Liver (tissue), 7 donors: Measurements from ENCODE around the gene RMP24.

Experiments
- DNase-seq: peaks from one replicate; pipeline ENCODE4 v3.0.0-alpha.2; 2017; ENCODE audit warnings: low spot score
- H3K27ac ChIP-seq, 2 donors: one replicate each; pipeline ENCODE4 v1.7.0; 2013; ENCODE audit warnings: inconsistent platforms in 2 of 2, low read length in 2 of 2, control low read depth in 1 of 2, low read depth in 1 of 2, mild to moderate bottlenecking in 1 of 2
- H3K27me3 ChIP-seq, 4 donors: one replicate each; pipeline versions ENCODE4 v1.6.1 to v1.7.0; 2013; ENCODE audit warnings: low read length in 3 of 4, inconsistent platforms in 1 of 4, mild to moderate bottlenecking in 1 of 4, moderate library complexity in 1 of 4; ENCODE audit not compliant: control insufficient read depth in 4 of 4, insufficient read depth in 4 of 4
- H3K36me3 ChIP-seq, 4 donors: one replicate each; pipeline versions ENCODE4 v1.6.1 to v1.7.0; 2013; ENCODE audit warnings: low read length in 3 of 4, mild to moderate bottlenecking in 3 of 4, low read depth in 1 of 4, moderate library complexity in 1 of 4; ENCODE audit not compliant: control insufficient read depth in 4 of 4, insufficient read depth in 3 of 4
- H3K4me1 ChIP-seq, 4 donors: one replicate each; pipeline versions ENCODE4 v1.6.1 to v1.7.0; 2013; ENCODE audit warnings: low read length in 3 of 4, mild to moderate bottlenecking in 3 of 4, moderate library complexity in 1 of 4; ENCODE audit not compliant: control insufficient read depth in 4 of 4, insufficient read depth in 4 of 4
- H3K4me3 ChIP-seq, 3 donors: one replicate each; pipeline versions ENCODE4 v1.6.1 to v1.7.0; 2013; ENCODE audit warnings: low read length in 3 of 3, control low read depth in 1 of 3, low read depth in 1 of 3, mild to moderate bottlenecking in 1 of 3
- H3K9ac ChIP-seq, 2 donors: one replicate each; pipeline ENCODE4 v1.7.0; 2013; ENCODE audit warnings: low read length in 2 of 2, mild to moderate bottlenecking in 2 of 2, moderate library complexity in 2 of 2, control low read depth in 1 of 2, low read depth in 1 of 2
- H3K9me3 ChIP-seq, 4 donors: one replicate each; pipeline versions ENCODE4 v1.6.1 to v1.7.0; 2013; ENCODE audit warnings: low read length in 3 of 4; ENCODE audit not compliant: control insufficient read depth in 4 of 4
- ATF3 ChIP-seq: IDR thresholded peaks from 2 replicates; pipeline ENCODE4 v1.6.1; 2016; ENCODE audit warnings: antibody characterized with exemption
- EGR1 ChIP-seq, 2 donors: IDR thresholded peaks; 2 replicates each; pipeline ENCODE4 v1.6.1; 2016 to 2018; ENCODE audit warnings: antibody characterized with exemption in 2 of 2, low read depth in 2 of 2
- FOXA2 ChIP-seq: IDR thresholded peaks from 2 replicates; pipeline ENCODE4 v1.6.1; 2016; ENCODE audit warnings: antibody characterized with exemption
- GABPA ChIP-seq, 2 donors: IDR thresholded peaks in 1 of 2; conservative IDR thresholded peaks in 1 of 2; 2 replicates each; pipeline ENCODE4 v1.6.1; 2016; ENCODE audit warnings: antibody characterized with exemption in 2 of 2, mild to moderate bottlenecking in 1 of 2, moderate library complexity in 1 of 2
- HNF4A ChIP-seq, 2 donors: conservative IDR thresholded peaks; 2 replicates each; pipeline ENCODE4 v1.6.1; 2016; ENCODE audit warnings: antibody characterized with exemption in 2 of 2, mild to moderate bottlenecking in 2 of 2
- JUND ChIP-seq, 2 donors: IDR thresholded peaks; 2 replicates each; pipeline ENCODE4 v1.6.1; 2016; ENCODE audit warnings: antibody characterized with exemption in 2 of 2
- RXRA ChIP-seq, 2 donors: IDR thresholded peaks; 2 replicates each; pipeline ENCODE4 v1.6.1; 2017 to 2018; ENCODE audit warnings: antibody characterized with exemption in 2 of 2, mild to moderate bottlenecking in 1 of 2
- SP1 ChIP-seq: IDR thresholded peaks from 2 replicates; pipeline ENCODE4 v1.6.1; 2018; ENCODE audit warnings: antibody characterized with exemption, mild to moderate bottlenecking
- YY1 ChIP-seq: IDR thresholded peaks from 2 replicates; pipeline ENCODE4 v1.6.1; 2016; ENCODE audit warnings: antibody characterized with exemption, mild to moderate bottlenecking
- ZBTB33 ChIP-seq: IDR thresholded peaks from 2 replicates; pipeline ENCODE4 v1.6.1; 2016; ENCODE audit warnings: antibody characterized with exemption
- WGBS: extraction: QIAGEN DNeasy Blood & Tissue Kit; methylation state at CpG from one replicate; pipeline ENCODE4 v1.1.7; 2013; 5-methylcytosine and 5-hydroxymethylcytosine counted together
- donor health status: healthy.
- donor health status: healthy.
- donor health status: healthy.
- donor health status: healthy.

RMP24 gene

GRCh38 chr18:35968278-35968880 lies 4.1 kb upstream of the RMP24 start (continued):
- TF ChIP-seq ZBTB33: no peak
- no peak for TF ChIP-seq ATF3
- TF ChIP-seq JUND (IDR thresholded peaks at IDR 0.05): no peak
- no peak for TF ChIP-seq YY1

GRCh38 chr18:35969676-35970075 lies 2.8 kb upstream of the RMP24 start:
- no peak overlapping the region for H3K4me3 ChIP-seq
- peaks cover 5 to 23% (median 11%) of the 10 kb centered on the region in 4 donors for H3K4me1 ChIP-seq

GRCh38 chr18:35971661-35972196 lies 750 bp upstream of the RMP24 start:
- no peak for TF ChIP-seq GABPA (IDR thresholded peaks at IDR 0.05 in 1 of 2, conservative IDR thresholded peaks at IDR 0.05 in 1 of 2)
- peak in 1 of 2 donors; percentile 3 for TF ChIP-seq JUND (IDR thresholded peaks at IDR 0.05)
- TF ChIP-seq EGR1 (IDR thresholded peaks at IDR 0.05; ENCODE audit: low read depth in 2 of 2): no peak
- TF ChIP-seq FOXA2: no peak
- no peak for TF ChIP-seq RXRA (IDR thresholded peaks at IDR 0.05)
- H3K9me3 ChIP-seq: no peaks in the 10 kb centered on the region
- H3K4me1 ChIP-seq: peaks cover 5 to 23% (median 11%) of the 10 kb centered on the region in 4 donors
- no peak for DNase-seq
- peak overlapping the region; percentile 73 to 82 (median 82) for H3K4me3 ChIP-seq
- WGBS: 33% methylated on average over 15 of the region's 15 CpGs
- peaks cover 0 to 17% (median 9%) of the 10 kb centered on the region in 4 donors for H3K36me3 ChIP-seq
- no peaks in the 10 kb centered on the region for H3K27me3 ChIP-seq
- H3K27ac ChIP-seq: peak overlapping the region; percentile 86 to 88
- peak overlapping the region; percentile 57 to 79 for H3K9ac ChIP-seq

More at GRCh38 chr18:35969676-35970075, 2.8 kb upstream of the RMP24 start:
- Histone ChIP-seq H3K9ac (no peak overlapping the region), H3K36me3 (peaks cover 0 to 5% (median 0%) of the 10 kb centered on the region in 4 donors), H3K9me3 (no peaks in the 10 kb centered on the region), H3K27me3 (no peaks in the 10 kb centered on the region), H3K27ac (no peak overlapping the region)
- TF ChIP-seq RXRA (IDR thresholded peaks at IDR 0.05) (no peak), ZBTB33 (no peak), GABPA (IDR thresholded peaks at IDR 0.05 in 1 of 2, conservative IDR thresholded peaks at IDR 0.05 in 1 of 2) (no peak), SP1 (no peak), ATF3 (no peak), HNF4A (conservative IDR thresholded peaks at IDR 0.05) (no peak)
- no peak for DNase-seq
